SK-N-SH treated with all-trans-retinoic acid at 6 μM for 48 hours (cell line): ENCODE data around the gene MATR3.

Source experiments
- CSDC2 ChIP-seq: fragments of 250-450 bp; sonication (Bioruptor Pico); IDR thresholded peaks from 2 replicates; pipeline ENCODE4 v1.5.0; 2020; ENCODE audit warnings: mild to moderate bottlenecking, moderate library complexity
- CSRNP3 ChIP-seq: fragments of 250-450 bp; sonication (Bioruptor Pico); IDR thresholded peaks from 2 replicates; pipeline ENCODE4 v1.5.1; 2021; ENCODE audit warnings: mild to moderate bottlenecking, moderate library complexity
- ESRRG ChIP-seq: fragments of 250-450 bp; sonication (Bioruptor Pico); IDR thresholded peaks from 2 replicates; pipeline ENCODE4 v1.6.1; 2021; ENCODE audit warnings: mild to moderate bottlenecking
- OSR1 ChIP-seq: fragments of 250-450 bp; sonication (Bioruptor Pico); IDR thresholded peaks from 2 replicates; pipeline ENCODE4 v1.8.0; 2022; ENCODE audit warnings: moderate library complexity, mild to moderate bottlenecking, inconsistent platforms
- PATZ1 ChIP-seq: fragments of 250-450 bp; sonication (Bioruptor Pico); IDR thresholded peaks from 2 replicates; pipeline ENCODE4 v1.8.0; 2020; ENCODE audit warnings: mild to moderate bottlenecking, moderate library complexity, borderline replicate concordance
- TCF4 ChIP-seq: fragments of 250-450 bp; sonication (Bioruptor Pico); IDR thresholded peaks from 2 replicates; pipeline ENCODE4 v1.8.0; 2021; ENCODE audit warnings: mild to moderate bottlenecking, moderate library complexity, borderline replicate concordance
- TOX ChIP-seq: fragments of 250-450 bp; sonication (Bioruptor Pico); IDR thresholded peaks from 2 replicates; pipeline ENCODE4 v1.8.0; 2021; ENCODE audit warnings: mild to moderate bottlenecking, moderate library complexity, borderline replicate concordance
- TSHZ2 ChIP-seq: fragments of 250-450 bp; sonication (Bioruptor Pico); IDR thresholded peaks from 2 replicates; pipeline ENCODE4 v1.5.0; 2020; ENCODE audit warnings: mild to moderate bottlenecking, moderate library complexity
- ZC3H10 ChIP-seq: fragments of 250-450 bp; sonication (Bioruptor Pico); IDR thresholded peaks from 2 replicates; pipeline ENCODE4 v1.5.1; 2021; ENCODE audit warnings: mild to moderate bottlenecking, moderate library complexity
- ZFP30 ChIP-seq: fragments of 450-650 bp; formaldehyde crosslinking; IDR thresholded peaks from 2 replicates; pipeline ENCODE4 v1.5.0; 2022; ENCODE audit warnings: mild to moderate bottlenecking, moderate library complexity
- ZNF70 ChIP-seq: fragments of 450-650 bp; formaldehyde crosslinking; IDR thresholded peaks from 2 replicates; pipeline ENCODE4 v1.5.0; 2020; ENCODE audit warnings: mild to moderate bottlenecking, moderate library complexity
- ZNF8 ChIP-seq: fragments of 450-650 bp; formaldehyde crosslinking; IDR thresholded peaks from 2 replicates; pipeline ENCODE4 v1.5.0; 2020; ENCODE audit warnings: mild to moderate bottlenecking, moderate library complexity
- TF ChIP-seq, protein P1 (sequence below): fragments of 250-450 bp; sonication (Bioruptor Pico); IDR thresholded peaks from 2 replicates; pipeline ENCODE4 v1.8.0; 2021; ENCODE audit warnings: low read depth, mild to moderate bottlenecking, moderate library complexity, borderline replicate concordance

- no peak for TF ChIP-seq TCF4 (CRISPR knock-in tag)
- no peak for TF ChIP-seq ZFP30 (CRISPR knock-in tag)
- no peak for TF ChIP-seq TSHZ2 (CRISPR knock-in tag)
- TF ChIP-seq OSR1 (CRISPR knock-in tag) = no peak
- TF ChIP-seq ZNF70 (CRISPR knock-in tag) = no peak
- TF ChIP-seq, protein P1, sequence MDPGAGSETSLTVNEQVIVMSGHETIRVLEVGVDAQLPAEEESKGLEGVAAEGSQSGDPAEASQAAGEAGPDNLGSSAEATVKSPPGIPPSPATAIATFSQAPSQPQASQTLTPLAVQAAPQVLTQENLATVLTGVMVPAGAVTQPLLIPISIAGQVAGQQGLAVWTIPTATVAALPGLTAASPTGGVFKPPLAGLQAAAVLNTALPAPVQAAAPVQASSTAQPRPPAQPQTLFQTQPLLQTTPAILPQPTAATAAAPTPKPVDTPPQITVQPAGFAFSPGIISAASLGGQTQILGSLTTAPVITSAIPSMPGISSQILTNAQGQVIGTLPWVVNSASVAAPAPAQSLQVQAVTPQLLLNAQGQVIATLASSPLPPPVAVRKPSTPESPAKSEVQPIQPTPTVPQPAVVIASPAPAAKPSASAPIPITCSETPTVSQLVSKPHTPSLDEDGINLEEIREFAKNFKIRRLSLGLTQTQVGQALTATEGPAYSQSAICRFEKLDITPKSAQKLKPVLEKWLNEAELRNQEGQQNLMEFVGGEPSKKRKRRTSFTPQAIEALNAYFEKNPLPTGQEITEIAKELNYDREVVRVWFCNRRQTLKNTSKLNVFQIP (CRISPR knock-in tag) = no peak
- no peak for TF ChIP-seq ESRRG
- no peak for TF ChIP-seq CSDC2 (CRISPR knock-in tag)
- TF ChIP-seq CSRNP3 = no peak
- TF ChIP-seq PATZ1 (CRISPR knock-in tag) = no peak
- no peak for TF ChIP-seq ZNF8 (CRISPR knock-in tag)
- no peak for TF ChIP-seq ZC3H10 (CRISPR knock-in tag)
- no peak for TF ChIP-seq TOX
Measured at GRCh38 chr5:139301808-139302499, 8.4 kb downstream of the MATR3 start.
